GM23338 (cell line): ENCODE data around the gene SPP2. TPM values are rescaled to one million over a fixed set of nuclear protein-coding genes. Genes with fewer than 3 reads are reported as not detected.

Experiments used
- ATAC-seq: fragments of 200-7000 bp; cut with Tn5 transposase; 3 replicates; pipeline ENCODE4 v1.9.1; 2020
- DNase-seq: peaks from one replicate; pipeline ENCODE4 v3.0.0-alpha.2; 2015; ENCODE audit warnings: low spot score
- H2AFZ ChIP-seq: fragments of 200-600 bp; sonication (generic); 2 replicates; pipeline ENCODE4 v1.8.0; 2016; ENCODE audit warnings: antibody characterized with exemption, mild to moderate bottlenecking, moderate library complexity
- H3F3A ChIP-seq: fragments of 200-600 bp; sonication (generic); replicated peaks from 2 replicates; pipeline ENCODE4 v1.8.0; 2017; ENCODE audit warnings: antibody characterized with exemption, mixed run types, low read depth
- H3K27ac ChIP-seq: fragments of 200-600 bp; sonication (generic); 2 replicates; pipeline ENCODE4 v1.6.1; 2016; ENCODE audit warnings: low read depth
- H3K27me3 ChIP-seq: fragments of 200-600 bp; sonication (generic); 2 replicates; pipeline ENCODE4 v1.8.0; 2016; ENCODE audit warnings: mild to moderate bottlenecking, mixed run types, moderate library complexity; ENCODE audit not compliant: insufficient read depth
- H3K36me3 ChIP-seq: fragments of 200-600 bp; sonication (generic); 2 replicates; pipeline ENCODE4 v1.8.0; 2016; ENCODE audit warnings: mild to moderate bottlenecking; ENCODE audit not compliant: insufficient read depth
- H3K4me1 ChIP-seq: fragments of 200-600 bp; sonication (generic); 2 replicates; pipeline ENCODE4 v1.8.0; 2016; ENCODE audit warnings: mild to moderate bottlenecking, moderate library complexity; ENCODE audit not compliant: insufficient read depth
- H3K4me2 ChIP-seq: fragments of 200-600 bp; sonication (generic); 2 replicates; pipeline ENCODE4 v1.7.1; 2017; ENCODE audit warnings: mixed run types
- H3K4me3 ChIP-seq: fragments of 200-600 bp; sonication (generic); 2 replicates; pipeline ENCODE4 v1.6.1; 2016; ENCODE audit warnings: mixed run types
- H3K79me2 ChIP-seq: fragments of 200-600 bp; sonication (generic); replicated peaks from 2 replicates; pipeline ENCODE4 v1.8.0; 2017; ENCODE audit warnings: mild to moderate bottlenecking; ENCODE audit not compliant: insufficient read depth
- H3K9me2 ChIP-seq: fragments of 200-600 bp; sonication (generic); 2 replicates; pipeline ENCODE4 v1.8.0; 2017; ENCODE audit not compliant: insufficient read depth
- H4K20me1 ChIP-seq: fragments of 200-600 bp; sonication (generic); replicated peaks from 2 replicates; pipeline ENCODE4 v1.8.0; 2017; ENCODE audit warnings: mild to moderate bottlenecking; ENCODE audit not compliant: insufficient read depth
- H3K27ac Mint-ChIP-seq: 2 replicates; pipeline ENCODE4 v1.8.0; 2020; ENCODE audit warnings: inconsistent platforms, mild to moderate bottlenecking, moderate library complexity, mixed read lengths
- H3K27me3 Mint-ChIP-seq: 3 replicates; pipeline ENCODE4 v1.8.0; 2022; ENCODE audit warnings: low read depth, mild to moderate bottlenecking, moderate library complexity, mixed read lengths, inconsistent platforms; ENCODE audit not compliant: insufficient read depth, poor library complexity
- H3K36me3 Mint-ChIP-seq: 3 replicates; pipeline ENCODE4 v1.8.0; 2021; ENCODE audit warnings: low read depth, mild to moderate bottlenecking, inconsistent platforms, moderate library complexity, mixed read lengths
- H3K4me1 Mint-ChIP-seq: 3 replicates; pipeline ENCODE4 v1.8.0; 2020; ENCODE audit warnings: mild to moderate bottlenecking, inconsistent platforms, mixed read lengths
- H3K4me3 Mint-ChIP-seq: 3 replicates; pipeline ENCODE4 v1.8.0; 2021; ENCODE audit warnings: moderate library complexity, mild to moderate bottlenecking, inconsistent platforms, mixed read lengths
- H3K9me3 Mint-ChIP-seq: 3 replicates; pipeline ENCODE4 v1.8.0; 2020; ENCODE audit warnings: moderate library complexity, mild to moderate bottlenecking, inconsistent platforms, mixed read lengths
- CREB1 ChIP-seq: fragments of 250-450 bp; sonication (Bioruptor Pico); IDR thresholded peaks from 2 replicates; pipeline ENCODE4 v1.5.0; 2020; ENCODE audit warnings: low read depth, mild to moderate bottlenecking, moderate library complexity
- CTCF ChIP-seq, 2 experiments: fragments of 200-600 bp in 1 of 2; sonication (generic) in 1 of 2; conservative IDR thresholded peaks; 2 replicates each; pipeline versions ENCODE4 v1.5.1 to v1.6.1; 2016 to 2017; ENCODE audit warnings: antibody characterized with exemption in 2 of 2, low read depth in 2 of 2, mild to moderate bottlenecking in 2 of 2, moderate library complexity in 1 of 2
- ETS1 ChIP-seq: IDR thresholded peaks from 2 replicates; pipeline ENCODE4 v1.6.1; 2016; ENCODE audit warnings: antibody characterized with exemption
- EZH2 ChIP-seq: fragments of 200-600 bp; sonication (generic); IDR thresholded peaks from one replicate; pipeline ENCODE4 v1.8.0; 2017; ENCODE audit warnings: antibody characterized with exemption, mild to moderate bottlenecking, low read depth; ENCODE audit not compliant: unreplicated experiment
- EZH2phosphoT487 ChIP-seq: fragments of 200-600 bp; sonication (generic); IDR thresholded peaks from one replicate; pipeline ENCODE4 v1.8.1; 2018; ENCODE audit warnings: antibody characterized with exemption; ENCODE audit not compliant: unreplicated experiment
- JUNB ChIP-seq: IDR thresholded peaks from one replicate; pipeline ENCODE4 v1.6.1; 2016; ENCODE audit warnings: antibody characterized with exemption; ENCODE audit not compliant: unreplicated experiment
- NANOG ChIP-seq: IDR thresholded peaks from 2 replicates; pipeline ENCODE4 v1.6.1; 2016; ENCODE audit warnings: antibody characterized with exemption, borderline replicate concordance
- POLR2AphosphoS5 ChIP-seq: IDR thresholded peaks from 2 replicates; pipeline ENCODE4 v1.6.1; 2016; ENCODE audit warnings: antibody characterized with exemption, low read depth
- STAT1 ChIP-seq: IDR thresholded peaks from one replicate; pipeline ENCODE4 v1.6.1; 2016; ENCODE audit warnings: antibody characterized with exemption; ENCODE audit not compliant: unreplicated experiment
- ZNF114 ChIP-seq: fragments of 250-450 bp; sonication (Bioruptor Pico); IDR thresholded peaks from 2 replicates; pipeline ENCODE4 v1.5.0; 2020; ENCODE audit warnings: mild to moderate bottlenecking, moderate library complexity
- ZNF331 ChIP-seq: fragments of 250-450 bp; sonication (Bioruptor Pico); IDR thresholded peaks from 2 replicates; pipeline ENCODE4 v1.5.0; 2020; ENCODE audit warnings: low read depth, mild to moderate bottlenecking, moderate library complexity
- ZNF462 ChIP-seq: fragments of 250-450 bp; sonication (Bioruptor Pico); IDR thresholded peaks from 2 replicates; pipeline ENCODE4 v1.5.0; 2020; ENCODE audit warnings: mild to moderate bottlenecking, moderate library complexity
- polyA plus RNA-seq: library from polyadenylated mRNA; unstranded; fragments of >200 nt; fragmentation: Nextera tagmentation; extraction: Ambion mirVana; gene quantifications from 2 replicates; pipeline ENCODE4 v1.2.1, GENCODE V29; 2016
- total RNA-seq: library from RNA; depleted of rRNA; stranded (reverse); fragments of >200 nt; shearing (Covaris generic); gene quantifications from 2 replicates; pipeline ENCODE4 v1.2.3, GENCODE V29; 2014
- TF ChIP-seq, protein P1 (sequence below): IDR thresholded peaks from one replicate; pipeline ENCODE4 v1.6.1; 2018; ENCODE audit warnings: antibody characterized with exemption; ENCODE audit not compliant: unreplicated experiment

The SPP2 gene
- total and polyA plus RNA-seq, 2 experiments from 2014 or later, result not detected

GRCh38 chr2:234081970-234082822 lies 31.7 kb downstream of the SPP2 start:
- Histone ChIP-seq H3K4me2 (no peak overlapping the region), H2AFZ (no peak overlapping the region), H4K20me1 (no peaks in the 10 kb centered on the region), H3K36me3 (no peaks in the 10 kb centered on the region), H3K27me3 (no peaks in the 10 kb centered on the region), H3K79me2 (no peaks in the 10 kb centered on the region), H3K9me2 (no peaks in the 10 kb centered on the region), H3K27ac (no peak overlapping the region), H3K4me1 (no peaks in the 10 kb centered on the region), H3K4me3 (no peak overlapping the region), H3F3A (no peaks in the 10 kb centered on the region)
- Mint-ChIP-seq H3K27me3 (peaks cover 4% of the 10 kb centered on the region), H3K4me3 (no peak overlapping the region), H3K4me1 (no peaks in the 10 kb centered on the region; the same call in 2 of the 3 replicates), H3K27ac (no peak overlapping the region), H3K9me3 (peaks cover 7% of the 10 kb centered on the region; the same call in 1 of the 3 replicates), H3K36me3 (no peaks in the 10 kb centered on the region)
- TF ChIP-seq STAT1 (no peak), ZNF462 (CRISPR knock-in tag) (no peak), JUNB (no peak), ZNF114 (CRISPR knock-in tag) (no peak), NANOG (no peak), CTCF (conservative IDR thresholded peaks at IDR 0.05; ENCODE audit: low read depth in 2 of 2) (no peak), EZH2phosphoT487 (no peak), ETS1 (no peak), EZH2 (no peak), CREB1 (CRISPR knock-in tag) (no peak), POLR2AphosphoS5 (no peak), ZNF331 (CRISPR knock-in tag) (no peak)
- TF ChIP-seq, protein P1, sequence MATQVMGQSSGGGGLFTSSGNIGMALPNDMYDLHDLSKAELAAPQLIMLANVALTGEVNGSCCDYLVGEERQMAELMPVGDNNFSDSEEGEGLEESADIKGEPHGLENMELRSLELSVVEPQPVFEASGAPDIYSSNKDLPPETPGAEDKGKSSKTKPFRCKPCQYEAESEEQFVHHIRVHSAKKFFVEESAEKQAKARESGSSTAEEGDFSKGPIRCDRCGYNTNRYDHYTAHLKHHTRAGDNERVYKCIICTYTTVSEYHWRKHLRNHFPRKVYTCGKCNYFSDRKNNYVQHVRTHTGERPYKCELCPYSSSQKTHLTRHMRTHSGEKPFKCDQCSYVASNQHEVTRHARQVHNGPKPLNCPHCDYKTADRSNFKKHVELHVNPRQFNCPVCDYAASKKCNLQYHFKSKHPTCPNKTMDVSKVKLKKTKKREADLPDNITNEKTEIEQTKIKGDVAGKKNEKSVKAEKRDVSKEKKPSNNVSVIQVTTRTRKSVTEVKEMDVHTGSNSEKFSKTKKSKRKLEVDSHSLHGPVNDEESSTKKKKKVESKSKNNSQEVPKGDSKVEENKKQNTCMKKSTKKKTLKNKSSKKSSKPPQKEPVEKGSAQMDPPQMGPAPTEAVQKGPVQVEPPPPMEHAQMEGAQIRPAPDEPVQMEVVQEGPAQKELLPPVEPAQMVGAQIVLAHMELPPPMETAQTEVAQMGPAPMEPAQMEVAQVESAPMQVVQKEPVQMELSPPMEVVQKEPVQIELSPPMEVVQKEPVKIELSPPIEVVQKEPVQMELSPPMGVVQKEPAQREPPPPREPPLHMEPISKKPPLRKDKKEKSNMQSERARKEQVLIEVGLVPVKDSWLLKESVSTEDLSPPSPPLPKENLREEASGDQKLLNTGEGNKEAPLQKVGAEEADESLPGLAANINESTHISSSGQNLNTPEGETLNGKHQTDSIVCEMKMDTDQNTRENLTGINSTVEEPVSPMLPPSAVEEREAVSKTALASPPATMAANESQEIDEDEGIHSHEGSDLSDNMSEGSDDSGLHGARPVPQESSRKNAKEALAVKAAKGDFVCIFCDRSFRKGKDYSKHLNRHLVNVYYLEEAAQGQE, result no peak
- ATAC-seq (no peak), DNase-seq (no peak)
